Glomerular visceral epithelial cell (primary cell): ENCODE data around the gene UBA1.

ENCODE experiments used
- DNase-seq: peaks from one replicate; pipeline ENCODE4 v3.0.0-alpha.2; 2016; ENCODE audit errors: extremely low spot score

Gene UBA1

DNA sequence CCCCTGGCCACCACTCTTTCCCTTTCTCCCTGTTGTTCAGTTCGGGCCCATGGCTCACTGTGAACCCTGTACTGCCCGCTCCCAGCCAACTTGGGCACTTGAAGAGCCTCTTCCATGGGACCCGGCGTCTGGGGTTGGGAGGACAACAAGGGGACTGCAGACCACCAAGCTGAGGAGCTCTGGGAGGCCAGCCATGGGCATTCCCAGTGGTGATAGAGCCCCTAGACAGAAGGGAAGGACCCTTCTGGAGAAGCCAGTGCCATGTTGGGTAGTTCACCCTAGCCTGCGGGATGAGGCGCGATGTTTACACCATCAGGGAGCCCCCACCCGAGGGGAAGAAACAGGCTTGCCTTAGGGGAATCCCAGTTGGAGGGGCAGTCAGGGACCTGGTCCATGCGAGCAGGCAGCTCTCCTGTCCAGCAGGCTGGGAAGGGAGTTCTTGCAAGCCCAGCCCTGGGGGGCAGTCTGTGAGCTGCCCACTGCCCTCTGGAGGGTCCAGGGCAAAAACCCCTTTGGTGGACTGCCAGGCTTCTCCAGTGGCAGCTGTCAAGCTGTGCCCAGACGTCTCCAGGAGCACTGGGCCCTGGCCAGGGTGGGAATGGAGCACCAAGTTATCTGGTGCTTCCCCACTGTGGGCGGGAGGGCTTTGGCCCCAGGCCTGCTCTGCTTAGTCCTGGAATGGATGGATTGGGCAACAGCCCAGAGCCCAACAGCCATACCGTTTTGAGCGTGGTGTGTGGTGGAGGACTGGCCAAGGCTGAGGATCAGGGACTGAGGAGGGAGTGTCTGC, 23.7 kb upstream of the UBA1 start:
- DNase-seq, result no peak

DNA sequence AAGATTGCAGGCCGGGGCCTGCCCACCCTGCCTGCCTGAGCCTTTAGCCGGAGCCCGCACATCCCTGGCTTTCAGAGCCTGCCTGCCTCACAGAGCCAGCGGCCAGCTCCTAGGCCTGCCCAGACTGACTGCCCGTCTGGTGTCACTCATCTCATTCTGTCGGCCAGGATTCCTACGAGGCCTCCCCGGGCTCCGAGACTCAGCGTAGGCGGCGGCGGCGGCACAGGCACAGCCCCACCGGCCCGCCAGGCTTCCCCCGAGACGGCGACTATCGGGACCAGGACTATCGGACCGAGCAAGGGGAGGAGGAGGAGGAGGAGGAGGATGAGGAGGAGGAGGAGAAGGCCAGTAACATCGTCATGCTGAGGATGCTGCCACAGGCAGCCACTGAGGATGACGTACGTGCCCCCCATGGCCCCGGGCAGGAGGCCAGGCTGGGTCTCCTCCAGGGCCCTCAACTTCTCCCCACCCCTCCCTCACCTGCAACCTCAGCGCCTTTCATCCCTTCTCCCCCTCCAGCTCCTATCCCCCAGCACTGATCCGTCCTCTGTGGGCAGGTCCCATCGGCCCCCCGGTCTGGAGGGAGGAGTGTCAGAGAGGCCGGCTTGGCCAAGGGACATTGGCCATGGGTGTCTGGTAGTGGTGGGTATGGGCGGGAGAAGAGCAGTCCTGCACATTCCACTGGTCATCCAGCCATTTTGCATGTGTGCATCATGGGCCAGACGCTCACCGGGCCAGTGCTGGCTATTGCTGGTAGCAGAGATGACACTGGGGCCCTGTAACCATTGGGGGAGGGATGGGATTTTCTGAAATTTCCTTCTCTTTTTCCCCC, 22.6 kb upstream of the UBA1 start:
- no peak for DNase-seq

DNA sequence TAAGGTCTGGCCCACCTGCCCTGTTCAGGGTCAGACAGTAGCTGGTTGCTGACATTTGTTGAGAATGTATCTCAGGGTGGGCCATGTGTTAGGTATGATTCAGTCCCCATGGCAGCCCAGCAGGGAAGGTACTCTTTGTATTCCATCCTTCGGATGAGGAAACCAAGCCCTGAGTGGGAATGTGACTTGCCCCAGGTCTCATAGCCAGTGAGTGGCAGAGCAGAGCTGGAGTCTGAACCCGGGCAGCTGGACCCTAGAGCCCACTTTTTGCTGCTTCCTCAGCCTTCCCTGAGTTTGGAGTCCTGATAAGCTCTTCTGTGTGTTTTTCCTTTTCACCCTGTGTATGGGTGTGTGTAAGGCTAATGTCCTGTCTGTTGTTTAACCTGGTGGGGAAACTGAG, 21.6 kb upstream of the UBA1 start:
- no peak for DNase-seq

DNA sequence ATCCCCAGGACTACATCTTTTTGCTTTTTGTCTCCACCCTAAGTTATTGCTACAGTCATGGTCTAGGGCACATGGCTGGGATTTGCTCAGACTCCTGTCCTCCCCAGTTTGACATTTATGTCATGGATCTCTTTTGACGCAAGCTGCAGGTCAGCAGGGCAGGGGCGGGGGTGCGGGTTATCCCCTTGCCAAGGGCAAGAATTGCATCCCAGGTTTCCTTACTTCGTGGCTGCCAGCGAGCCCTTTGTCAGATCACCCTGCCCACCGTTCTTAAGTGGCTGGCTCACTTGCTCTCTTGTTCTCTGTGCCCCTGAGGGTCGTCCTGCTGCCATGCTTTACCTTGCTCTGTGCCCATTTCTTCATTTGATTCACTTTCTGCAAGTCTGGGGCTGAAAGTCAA, 21.1 kb upstream of the UBA1 start:
- no peak for DNase-seq

DNA sequence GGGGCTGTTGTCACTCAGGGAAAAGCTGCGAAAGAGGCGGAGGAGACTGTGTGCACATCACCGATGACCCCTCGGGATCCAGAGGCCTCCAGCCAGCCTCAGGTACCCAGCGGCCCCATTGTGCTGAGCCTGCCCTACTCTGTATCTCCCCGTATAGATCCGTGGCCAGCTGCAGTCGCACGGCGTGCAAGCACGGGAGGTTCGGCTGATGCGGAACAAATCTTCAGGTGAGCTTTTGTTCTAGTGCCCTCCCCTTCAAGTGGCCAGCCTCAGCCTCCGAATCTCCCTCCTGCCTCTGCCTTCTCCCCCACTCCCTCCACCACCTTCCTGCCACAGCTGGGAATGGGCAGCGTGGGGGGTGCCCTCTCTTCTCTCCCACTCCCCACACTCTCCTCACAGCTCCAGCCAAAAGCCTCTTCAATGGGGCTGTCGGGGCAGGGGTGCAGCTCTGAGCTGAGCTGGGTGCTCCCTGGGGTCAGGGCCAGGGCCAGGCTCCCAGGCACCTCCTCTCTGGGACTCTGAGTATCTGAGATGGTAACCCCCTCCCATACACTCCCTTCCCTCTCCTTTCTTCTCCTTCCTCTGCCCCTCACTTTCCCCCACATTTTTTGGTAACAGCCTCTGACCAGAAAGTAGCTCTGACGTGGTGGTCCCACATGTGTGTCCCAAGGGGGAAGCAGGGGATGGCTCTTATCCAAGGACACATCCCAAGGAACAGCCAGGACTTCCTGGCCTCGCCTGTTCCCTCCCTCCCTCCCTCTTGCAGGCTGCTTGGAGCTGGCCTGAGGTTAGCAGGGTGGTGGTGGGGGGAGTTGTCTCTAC, 20.4 kb upstream of the UBA1 start:
- DNase-seq, result no peak

DNA sequence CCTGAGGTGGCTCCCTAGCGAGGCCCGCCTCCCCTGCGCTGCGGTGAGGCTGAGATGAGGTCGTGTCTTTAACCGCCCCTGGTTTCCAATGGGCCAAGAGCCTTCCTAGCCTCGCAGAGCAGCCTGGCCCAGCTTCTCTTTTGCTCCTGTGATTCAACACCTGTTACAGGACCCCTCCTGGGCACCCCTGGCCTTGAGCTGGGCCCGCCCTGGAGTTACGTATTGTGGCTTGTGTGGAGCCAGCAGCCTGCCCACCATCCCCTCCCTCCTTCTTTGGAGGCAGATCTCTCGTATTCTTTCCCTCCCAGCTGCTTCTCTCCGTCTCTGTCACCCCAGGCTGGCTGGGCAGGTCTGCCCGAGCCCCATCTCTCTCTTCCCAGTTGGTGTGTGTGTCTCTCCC, 19.3 kb upstream of the UBA1 start:
- DNase-seq, result no peak

DNA sequence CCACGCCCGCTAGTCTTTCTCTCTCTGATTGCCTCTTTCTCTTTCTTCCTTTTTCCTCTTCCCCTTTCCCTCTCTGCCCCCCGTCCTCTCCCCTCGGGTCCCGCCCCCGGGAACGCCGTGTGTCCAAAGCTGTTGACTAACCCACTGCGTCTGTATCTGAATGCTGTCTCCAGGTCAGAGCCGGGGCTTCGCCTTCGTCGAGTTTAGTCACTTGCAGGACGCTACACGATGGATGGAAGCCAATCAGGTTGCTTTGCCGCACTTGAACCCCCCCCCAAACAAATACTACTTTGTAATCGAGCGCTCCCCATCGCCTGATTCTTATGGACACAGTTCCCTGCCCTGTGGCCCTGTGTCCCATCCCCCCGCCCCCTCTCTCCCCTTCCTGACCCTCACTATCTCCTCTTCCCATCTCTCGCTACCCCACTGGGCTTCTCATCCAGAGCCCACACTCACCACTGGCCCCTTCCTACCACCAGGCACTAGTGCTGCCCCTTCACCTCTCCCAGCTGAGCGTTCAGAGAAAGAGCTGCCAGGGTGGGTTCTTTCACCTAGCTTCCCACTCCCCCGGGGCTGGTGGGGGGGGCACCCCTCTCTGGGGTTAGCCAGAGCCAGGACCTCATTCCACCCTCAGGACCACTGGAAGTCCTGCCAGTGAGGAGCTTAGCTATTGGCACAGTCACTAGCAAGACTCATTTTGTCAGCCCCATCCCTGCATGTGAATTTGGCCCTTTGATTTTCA, 18.6 kb upstream of the UBA1 start:
- no peak for DNase-seq

DNA sequence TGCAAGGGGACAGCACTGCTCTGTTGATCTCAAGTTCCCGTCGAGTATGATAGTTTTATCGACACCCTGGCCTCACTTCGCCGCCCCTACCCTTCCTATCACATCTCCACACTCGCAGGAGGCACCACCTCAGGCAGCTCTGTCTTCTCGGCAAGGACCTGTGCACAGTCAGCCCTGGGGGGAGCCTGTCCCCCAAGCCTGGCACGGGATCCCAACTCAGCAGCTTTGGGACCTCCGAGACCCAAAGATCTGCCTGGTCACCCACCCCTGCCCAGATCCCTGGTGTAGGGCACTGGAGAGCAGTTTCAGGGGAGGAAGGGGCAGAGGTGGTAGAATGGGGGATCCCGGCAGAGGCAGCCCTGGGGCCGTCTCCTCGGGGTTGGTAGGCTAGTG, 18.0 kb upstream of the UBA1 start:
- DNase-seq, result no peak

DNA sequence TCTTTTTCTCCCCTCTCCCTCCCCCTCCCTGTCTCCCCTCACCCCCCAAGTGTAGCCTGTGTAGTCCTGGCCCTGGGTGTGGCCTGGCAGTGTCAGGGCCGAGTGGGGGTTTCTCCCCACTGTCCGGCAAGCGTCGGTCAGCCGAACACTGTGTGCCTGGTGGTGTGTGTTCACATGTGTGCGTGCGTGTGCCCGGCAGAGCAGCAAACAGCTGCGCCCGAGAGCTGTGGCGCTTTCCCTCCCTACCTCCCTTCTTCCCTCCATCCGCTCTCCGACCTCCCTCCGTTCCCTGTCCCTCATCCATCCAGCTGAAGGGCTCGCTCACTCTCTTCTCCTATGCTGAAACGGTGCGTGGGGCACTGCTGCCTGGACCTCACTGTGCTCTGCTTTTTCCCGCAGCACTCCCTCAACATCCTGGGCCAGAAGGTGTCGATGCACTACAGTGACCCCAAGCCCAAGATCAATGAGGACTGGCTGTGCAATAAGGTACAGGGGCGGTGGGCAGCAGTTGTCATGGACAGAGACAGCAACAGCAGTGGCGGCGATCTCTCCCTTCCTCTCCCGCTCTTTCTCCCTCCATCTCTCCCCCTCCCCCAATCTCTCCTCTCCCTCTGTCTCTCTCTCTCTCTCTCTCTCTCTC, 17.4 kb upstream of the UBA1 start:
- no peak for DNase-seq

DNA sequence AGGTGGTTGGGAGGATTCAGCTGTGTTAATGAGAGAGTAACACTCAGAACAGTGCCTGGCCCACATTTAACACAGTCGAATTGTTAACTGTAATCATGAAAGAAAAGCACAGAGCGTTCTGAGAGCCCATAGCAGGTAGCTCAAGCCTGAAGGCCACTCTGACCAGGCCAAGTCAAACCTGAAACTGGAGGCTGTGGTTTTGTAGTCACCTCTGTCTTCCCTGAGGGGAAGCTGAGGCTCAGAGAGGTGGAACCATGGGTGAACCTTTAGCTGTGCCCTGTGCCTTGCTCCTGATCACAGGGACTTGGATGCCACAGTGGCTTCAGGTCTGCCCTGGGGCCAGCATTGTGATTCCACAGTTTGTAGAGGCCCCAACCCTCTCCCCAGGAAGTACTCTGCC, 16.6 kb upstream of the UBA1 start:
- DNase-seq, result no peak

DNA sequence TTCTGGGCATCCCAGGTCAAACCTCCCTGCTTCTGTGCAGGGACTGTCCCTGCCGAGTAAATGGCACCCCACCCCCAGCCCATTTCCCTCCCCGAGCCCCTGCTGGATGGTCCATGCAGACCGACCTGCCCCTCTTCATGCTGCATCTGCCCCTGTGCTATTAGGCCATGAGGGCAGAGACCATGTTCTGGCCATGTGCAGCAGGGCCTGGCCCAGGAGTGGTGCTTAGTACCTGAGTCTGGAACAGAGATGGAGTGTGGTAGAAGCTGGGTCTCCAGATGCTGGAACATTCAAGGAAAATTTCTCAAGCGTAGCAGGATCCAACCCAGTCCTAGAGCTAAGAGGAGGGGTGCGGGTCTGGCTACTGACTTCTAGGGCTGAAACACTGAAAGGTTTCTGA, 15.3 kb upstream of the UBA1 start:
- DNase-seq, result no peak

DNA sequence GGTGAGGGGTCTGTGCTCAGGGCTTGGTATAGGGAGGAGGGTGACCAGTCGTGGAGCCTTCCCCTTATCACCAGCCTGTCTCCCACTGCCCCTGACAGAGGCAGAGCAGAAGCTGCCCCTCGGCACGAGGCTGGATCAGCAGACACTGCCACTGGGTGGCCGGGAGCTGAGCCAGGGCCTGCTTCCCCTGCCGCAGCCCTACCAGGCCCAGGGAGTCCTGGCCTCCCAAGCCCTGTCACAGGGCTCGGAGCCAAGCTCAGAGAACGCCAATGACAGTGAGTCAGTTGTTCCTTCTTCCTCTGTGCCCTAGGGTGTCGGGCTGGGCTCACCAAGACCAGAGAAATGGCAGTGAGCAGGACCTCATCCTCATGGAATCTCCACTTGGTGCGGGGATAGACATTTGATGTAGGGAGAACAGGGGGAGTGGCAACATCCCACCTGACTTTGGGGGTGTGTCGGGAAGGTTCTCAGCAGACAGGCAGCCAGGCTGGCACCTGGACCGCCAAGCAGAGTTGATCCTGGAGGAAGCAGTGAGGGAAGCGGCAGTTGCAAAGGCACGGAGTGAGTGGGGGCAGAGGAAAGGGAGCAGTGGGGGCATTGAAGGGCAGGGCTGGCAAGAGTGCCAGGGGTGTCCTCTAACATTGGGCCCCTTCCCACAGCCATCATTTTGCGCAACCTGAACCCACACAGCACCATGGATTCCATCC, 14.3 kb upstream of the UBA1 start:
- no peak for DNase-seq

DNA sequence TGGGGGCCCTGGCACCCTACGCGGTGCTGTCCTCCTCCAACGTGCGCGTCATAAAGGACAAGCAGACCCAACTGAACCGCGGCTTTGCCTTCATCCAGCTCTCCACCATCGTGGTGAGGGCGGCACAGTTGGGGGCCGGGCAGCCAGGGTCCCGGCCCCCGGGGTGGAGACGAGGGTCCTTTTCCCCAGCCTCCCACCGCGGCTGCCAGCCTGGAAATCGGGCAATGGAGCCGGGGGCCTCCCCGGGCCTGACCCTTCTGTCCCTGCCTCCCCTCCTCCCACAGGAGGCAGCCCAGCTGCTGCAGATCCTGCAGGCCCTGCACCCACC, 13.7 kb upstream of the UBA1 start:
- no peak for DNase-seq

DNA sequence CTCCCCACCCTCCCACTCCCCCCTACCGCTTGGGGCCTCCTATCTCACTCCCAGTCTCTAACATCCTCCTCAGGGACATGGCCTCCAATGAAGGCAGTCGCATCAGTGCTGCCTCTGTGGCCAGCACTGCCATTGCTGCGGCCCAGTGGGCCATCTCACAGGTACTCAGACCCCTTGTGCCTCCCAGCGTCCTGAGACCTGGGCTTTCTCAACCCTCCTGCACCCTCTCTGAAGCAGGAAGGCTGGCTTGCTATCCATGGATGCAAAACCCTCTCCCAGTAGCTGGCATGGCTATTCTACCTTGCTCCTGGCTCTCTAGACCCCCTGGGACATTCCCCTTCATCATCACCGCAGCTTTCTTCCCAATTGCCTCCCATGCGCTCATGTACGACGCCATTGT, 13.3 kb upstream of the UBA1 start:
- DNase-seq, result no peak

DNA sequence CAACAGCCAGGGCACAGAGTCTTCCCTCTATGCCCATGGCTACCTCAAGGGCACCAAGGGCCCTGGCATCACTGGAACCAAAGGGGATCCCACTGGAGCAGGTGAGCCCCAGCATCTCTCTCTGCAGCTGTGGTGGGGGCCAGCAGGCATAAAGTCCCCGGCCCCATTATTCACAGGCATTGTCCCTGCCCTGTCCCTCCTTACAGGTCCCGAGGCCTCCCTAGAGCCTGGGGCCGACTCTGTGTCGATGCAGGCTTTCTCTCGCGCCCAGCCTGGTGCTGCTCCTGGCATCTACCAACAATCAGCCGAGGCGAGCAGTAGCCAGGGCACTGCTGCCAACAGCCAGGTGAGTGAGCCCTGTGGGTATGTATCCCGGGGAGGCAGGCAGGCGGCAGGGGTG, 12.3 kb upstream of the UBA1 start:
- DNase-seq, result no peak

DNA sequence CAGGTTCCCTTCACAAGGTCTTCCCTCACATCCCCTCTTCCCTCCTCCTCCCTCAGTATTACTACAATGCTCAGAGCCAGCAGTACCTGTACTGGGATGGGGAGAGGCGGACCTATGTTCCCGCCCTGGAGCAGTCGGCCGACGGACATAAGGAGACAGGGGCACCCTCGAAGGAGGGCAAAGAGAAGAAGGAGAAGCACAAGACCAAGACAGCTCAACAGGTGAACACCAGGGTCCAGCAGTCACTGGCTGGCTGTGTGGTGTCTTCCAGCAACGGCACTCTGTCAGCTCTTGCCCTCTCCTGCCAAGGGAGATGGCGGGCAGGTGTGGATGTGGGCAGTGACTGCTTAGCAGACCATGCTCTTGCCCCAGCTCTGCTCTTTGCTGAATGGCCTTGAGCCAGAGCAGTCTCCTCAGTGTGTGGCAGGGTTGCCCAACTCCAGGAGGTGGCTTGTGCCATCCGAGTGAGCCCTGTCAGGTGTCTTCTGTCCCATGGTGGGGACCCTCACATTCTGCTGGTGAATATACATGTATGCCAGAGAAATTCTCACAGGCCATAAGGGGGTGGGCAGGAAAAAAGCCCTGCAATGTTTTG, 11.4 kb upstream of the UBA1 start:
- no peak for DNase-seq

DNA sequence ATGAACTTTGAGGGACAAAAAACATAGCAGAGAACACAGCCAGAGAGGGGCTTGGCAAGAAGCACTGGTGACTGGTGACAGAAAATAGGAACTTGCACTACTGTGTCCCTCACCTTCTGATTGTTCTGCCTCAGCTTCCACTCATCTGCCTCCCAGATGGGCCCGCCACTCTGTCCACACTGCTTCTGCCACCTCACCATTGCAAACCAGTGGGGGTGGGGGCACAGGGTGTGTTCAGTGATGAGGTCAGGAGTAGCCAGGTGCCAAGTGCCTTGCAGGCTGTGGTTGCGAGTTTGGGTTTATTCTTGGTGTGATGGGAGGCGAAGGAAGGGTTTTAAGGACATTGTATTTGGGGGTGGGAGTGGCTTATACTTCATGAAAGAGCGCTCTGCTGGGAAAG, 9.1 kb upstream of the UBA1 start:
- no peak for DNase-seq

DNA sequence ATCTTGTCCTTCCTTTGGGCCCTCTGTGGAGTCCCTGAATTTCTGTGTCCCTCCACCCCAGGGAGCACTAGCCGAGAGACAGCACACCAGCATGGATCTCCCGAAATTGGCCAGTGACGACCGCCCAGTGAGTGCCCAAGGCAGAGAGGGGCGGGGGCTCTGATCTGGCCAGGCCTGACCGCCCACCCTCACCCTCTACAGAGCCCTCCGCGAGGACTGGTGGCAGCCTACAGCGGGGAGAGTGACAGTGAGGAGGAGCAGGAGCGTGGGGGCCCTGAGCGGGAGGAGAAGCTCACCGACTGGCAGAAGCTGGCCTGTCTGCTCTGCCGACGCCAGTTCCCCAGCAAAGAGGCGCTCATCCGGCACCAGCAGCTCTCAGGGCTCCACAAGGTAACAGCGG, 8.4 kb upstream of the UBA1 start:
- no peak for DNase-seq

DNA sequence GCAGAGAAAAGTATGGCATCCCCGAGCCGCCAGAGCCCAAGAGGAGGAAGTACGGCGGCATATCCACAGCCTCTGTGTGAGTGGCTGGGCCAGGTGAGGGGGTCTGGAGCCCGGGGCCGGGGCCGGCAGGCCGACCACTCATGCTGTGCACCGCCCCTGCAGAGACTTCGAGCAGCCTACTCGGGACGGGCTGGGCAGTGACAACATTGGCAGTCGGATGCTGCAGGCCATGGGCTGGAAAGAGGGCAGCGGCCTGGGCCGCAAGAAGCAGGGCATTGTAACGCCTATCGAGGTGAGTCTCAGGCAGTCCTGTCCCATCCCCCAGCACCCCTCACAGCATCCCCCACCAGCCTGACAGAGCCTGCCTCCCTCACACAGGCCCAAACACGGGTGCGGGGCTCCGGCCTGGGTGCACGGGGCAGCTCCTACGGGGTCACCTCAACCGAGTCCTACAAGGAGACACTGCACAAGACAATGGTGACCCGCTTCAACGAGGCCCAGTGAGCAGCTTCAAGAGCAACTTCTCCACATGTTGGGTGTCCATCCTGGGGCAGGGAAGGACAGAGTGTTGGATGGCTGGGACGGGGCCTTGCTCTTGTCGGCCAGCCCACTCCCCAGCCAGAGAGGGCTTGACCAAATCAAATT, 7.4 kb upstream of the UBA1 start:
- no peak for DNase-seq

DNA sequence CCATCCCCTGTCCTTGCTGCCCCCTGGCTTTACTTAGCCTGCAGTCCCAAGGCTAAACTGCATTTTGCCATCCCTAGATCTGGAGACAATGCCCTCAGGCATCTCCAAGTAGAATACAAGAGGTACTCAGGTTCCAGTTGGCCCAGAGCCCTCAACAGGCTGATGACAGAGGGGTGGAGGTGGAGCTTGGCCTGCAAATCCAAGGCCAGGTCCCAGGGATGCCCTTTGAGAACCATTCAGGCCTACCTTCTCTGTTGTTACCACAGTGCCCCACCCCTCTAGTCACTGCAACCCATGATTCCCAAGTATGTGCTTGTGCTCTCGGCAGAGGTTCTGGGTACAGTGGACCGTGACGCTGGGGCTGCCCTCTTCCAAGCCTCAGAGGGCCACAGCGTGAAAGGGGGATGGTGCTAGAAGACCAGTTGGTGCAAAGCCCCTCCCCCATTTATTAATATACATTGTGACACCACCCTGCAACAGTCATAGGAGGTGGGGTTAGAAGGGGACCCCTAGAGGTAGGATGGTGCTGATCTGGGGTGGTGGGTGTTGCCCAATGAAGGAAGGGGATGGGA, 6.4 kb upstream of the UBA1 start:
- peak; percentile 4 for DNase-seq
